Endodermal cell (in vitro differentiated cells): ENCODE results near the gene SACS. TPM values are rescaled to one million over a fixed set of nuclear protein-coding genes. Genes with fewer than 3 reads are reported as not detected.

Experiments used
- DNase-seq: peaks from one replicate; pipeline ENCODE4 v3.0.0-alpha.2; 2017
- H3K27ac ChIP-seq: 2 replicates; pipeline ENCODE4 v1.5.1; 2013; ENCODE audit warnings: mild to moderate bottlenecking, low read depth, low read length, moderate library complexity
- H3K27me3 ChIP-seq: 2 replicates; pipeline ENCODE4 v1.6.1; 2013; ENCODE audit warnings: mild to moderate bottlenecking, low read length, moderate library complexity; ENCODE audit not compliant: insufficient read depth, control insufficient read depth, poor library complexity, severe bottlenecking
- H3K36me3 ChIP-seq: 2 replicates; pipeline ENCODE4 v1.7.0; 2013; ENCODE audit warnings: mild to moderate bottlenecking, low read length, moderate library complexity; ENCODE audit not compliant: control insufficient read depth, insufficient read depth
- H3K4me1 ChIP-seq: one replicate; pipeline ENCODE4 v1.7.0; 2013; ENCODE audit warnings: low read length; ENCODE audit not compliant: control insufficient read depth, insufficient read depth
- H3K4me3 ChIP-seq: 2 replicates; pipeline ENCODE4 v1.5.1; 2013; ENCODE audit warnings: mild to moderate bottlenecking, low read length, moderate library complexity
- H3K9ac ChIP-seq: 2 replicates; pipeline ENCODE4 v1.6.1; 2013; ENCODE audit warnings: mild to moderate bottlenecking, low read length, moderate library complexity; ENCODE audit not compliant: poor library complexity, severe bottlenecking; ENCODE audit errors: extremely low read depth
- H3K9me3 ChIP-seq: 2 replicates; pipeline ENCODE4 v1.6.1; 2013; ENCODE audit warnings: mild to moderate bottlenecking, low read length, moderate library complexity; ENCODE audit not compliant: control insufficient read depth
- H3K27ac Mint-ChIP-seq: 2 replicates; pipeline ENCODE4 v1.8.0; 2020; ENCODE audit warnings: mixed read lengths
- H3K27me3 Mint-ChIP-seq: 2 replicates; pipeline ENCODE4 v1.8.0; 2021; ENCODE audit warnings: mild to moderate bottlenecking, mixed read lengths; ENCODE audit not compliant: insufficient read depth
- H3K36me3 Mint-ChIP-seq: 2 replicates; pipeline ENCODE4 v1.8.0; 2020; ENCODE audit warnings: low read depth, mixed read lengths
- H3K4me1 Mint-ChIP-seq: 2 replicates; pipeline ENCODE4 v1.8.0; 2020; ENCODE audit warnings: mixed read lengths
- H3K4me3 Mint-ChIP-seq: 2 replicates; pipeline ENCODE4 v1.8.0; 2020; ENCODE audit warnings: mild to moderate bottlenecking, moderate library complexity, mixed read lengths
- H3K9me3 Mint-ChIP-seq: 2 replicates; pipeline ENCODE4 v1.8.0; 2020; ENCODE audit warnings: mild to moderate bottlenecking, mixed read lengths
- CTCF ChIP-seq: fragments of 200-600 bp; sonication (generic); conservative IDR thresholded peaks from 2 replicates; pipeline ENCODE4 v1.5.0; 2021; ENCODE audit warnings: antibody characterized with exemption, mild to moderate bottlenecking
- WGBS, 2 experiments: methylation state at CpG; one replicate each; pipeline versions ENCODE4 v1.1.5 to v1.1.7; 2013; ENCODE audit warnings: missing lambda C conversion rate in 2 of 2, mixed read lengths in 1 of 2; ENCODE audit not compliant: insufficient coverage in 1 of 2, insufficient read length in 1 of 2; 5-methylcytosine and 5-hydroxymethylcytosine counted together
- total RNA-seq, 2 donors: library from RNA; stranded (reverse); fragmentation: NEBNext Ultra II Directional in 1 of 2; extraction: Animal tissue kit (Norgen Biotek cat#: 25700) in 1 of 2; gene quantifications; 2 replicates in 1 of 2; 3 replicates in 1 of 2; pipeline ENCODE4 v1.2.1, GENCODE V29; 2021

The SACS gene
- total RNA-seq, 2 donors from 2014 or later = 17.6 to 22.3 TPM

GRCh38 chr13:23356368-23356767 is 77.1 kb downstream of the SACS start:
- TF ChIP-seq CTCF = no peak
- no peaks in the 10 kb centered on the region for H3K9me3 ChIP-seq
- Mint-ChIP-seq H3K36me3 (peaks cover 28% of the 10 kb centered on the region), H3K9me3 (no peaks in the 10 kb centered on the region), H3K4me3 (no peak overlapping the region), H3K27me3 (no peaks in the 10 kb centered on the region), H3K27ac (no peak overlapping the region), H3K4me1 (no peaks in the 10 kb centered on the region)
- 91 to 92% methylated on average over 2 of the region's 2 CpGs for WGBS, 2 experiments
- H3K9ac ChIP-seq = no peak overlapping the region
- no peak overlapping the region for H3K4me3 ChIP-seq
- peaks cover 27% of the 10 kb centered on the region for H3K36me3 ChIP-seq
- no peak overlapping the region for H3K27ac ChIP-seq
- H3K4me1 ChIP-seq = no peaks in the 10 kb centered on the region
- H3K27me3 ChIP-seq = no peaks in the 10 kb centered on the region
- no peak for DNase-seq

DNA sequence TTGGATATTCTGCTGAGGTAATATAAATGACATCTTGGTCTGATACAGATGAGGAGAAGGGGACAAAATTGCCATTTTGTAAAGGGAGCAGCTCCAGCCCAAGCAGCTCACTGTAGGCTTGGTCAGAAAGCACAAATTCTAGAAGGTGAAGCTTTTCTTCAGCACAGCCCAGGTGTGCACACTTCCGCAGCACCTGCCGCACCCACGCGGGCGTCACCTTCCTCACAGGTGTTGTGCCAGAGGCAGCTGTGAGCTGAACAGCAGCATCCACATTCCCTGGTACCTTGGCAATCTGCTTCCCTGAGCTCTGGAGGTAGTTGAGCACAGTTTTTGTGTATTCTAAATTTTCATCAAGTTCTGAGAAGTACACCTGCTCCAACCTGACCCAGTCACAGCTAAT is 79.0 kb downstream of the SACS start:
- Histone ChIP-seq H3K4me1 (no peaks in the 10 kb centered on the region), H3K9ac (no peak overlapping the region), H3K36me3 (peaks cover 24% of the 10 kb centered on the region), H3K27ac (no peak overlapping the region), H3K27me3 (no peaks in the 10 kb centered on the region), H3K4me3 (no peak overlapping the region), H3K9me3 (no peaks in the 10 kb centered on the region)
- Mint-ChIP-seq H3K4me3 (no peak overlapping the region), H3K27me3 (no peaks in the 10 kb centered on the region), H3K4me1 (no peaks in the 10 kb centered on the region), H3K36me3 (peaks cover 23% of the 10 kb centered on the region), H3K9me3 (no peaks in the 10 kb centered on the region), H3K27ac (no peak overlapping the region)
- no peak for TF ChIP-seq CTCF
- WGBS, 2 experiments = 95 to 99% methylated on average over 5 of the region's 5 CpGs
- no peak for DNase-seq

DNA sequence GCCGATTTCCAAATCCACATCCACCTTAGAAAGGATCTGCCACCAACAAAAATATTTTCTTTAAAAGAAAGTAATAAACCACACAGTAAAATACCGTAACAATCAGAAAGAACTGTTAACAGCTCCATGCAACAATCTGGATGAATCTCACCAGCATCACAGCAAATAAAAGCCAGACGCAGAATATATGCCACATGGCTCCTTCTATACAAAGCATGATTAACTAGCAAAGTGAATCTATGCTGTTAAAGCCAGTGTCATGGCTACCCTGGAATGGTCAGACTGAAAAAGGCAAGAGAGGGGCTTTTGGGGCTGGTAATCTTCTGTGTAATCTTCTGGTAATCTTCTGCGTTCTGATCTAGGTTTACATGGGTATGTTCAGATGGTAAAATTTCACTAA is 81.3 kb downstream of the SACS start:
- Mint-ChIP-seq H3K4me3 (no peak overlapping the region), H3K27me3 (no peaks in the 10 kb centered on the region), H3K4me1 (no peaks in the 10 kb centered on the region), H3K9me3 (no peaks in the 10 kb centered on the region), H3K27ac (no peak overlapping the region), H3K36me3 (peaks cover 21% of the 10 kb centered on the region)
- H3K4me3 ChIP-seq = no peak overlapping the region
- 80 to 83% methylated on average over 2 to 4 of the region's 4 CpGs for WGBS, 2 experiments
- no peaks in the 10 kb centered on the region for H3K4me1 ChIP-seq
- TF ChIP-seq CTCF = no peak
- no peaks in the 10 kb centered on the region for H3K27me3 ChIP-seq
- no peak overlapping the region for H3K9ac ChIP-seq
- no peak overlapping the region for H3K27ac ChIP-seq
- H3K36me3 ChIP-seq = peaks cover 16% of the 10 kb centered on the region
- no peak for DNase-seq
- H3K9me3 ChIP-seq = no peaks in the 10 kb centered on the region
